Caco-2 (cell line): ENCODE data around the gene GUCD1. TPM values are rescaled to one million over a fixed set of nuclear protein-coding genes. Genes with fewer than 3 reads are reported as not detected.
A peak's percentile ranks its signal among the peaks of the same experiment; 100 is the strongest.

ENCODE experiments used
- BruUV-seq: library from RNA; stranded (reverse); fragments of 400-500 nt; replicated peaks from 2 replicates; lab custom pipeline; 2021; lab: Mats Ljungman, UMichigan
- CTCF ChIA-PET: fragments of 300-600 bp; sonication (Branson Sonifier 250); formaldehyde crosslinking; loops from one replicate; lab custom pipeline; 2022; ENCODE audit warnings: antibody characterized with exemption; lab: Charles Lee
- POLR2A ChIA-PET: fragments of 300-600 bp; sonication (Branson Sonifier 250); formaldehyde crosslinking; loops from one replicate; lab custom pipeline; 2022; ENCODE audit warnings: antibody characterized with exemption; lab: Charles Lee
- DNase-seq, 2 experiments: peaks; one replicate each; pipeline versions ENCODE4 v3.0.0 to v3.0.0-alpha.2; 2020 to 2022
- H3K27me3 ChIP-seq: replicated peaks from 2 replicates; pipeline ENCODE4 v1.6.0; 2011; ENCODE audit warnings: low read length; ENCODE audit not compliant: control insufficient read depth, insufficient read depth
- H3K36me3 ChIP-seq: 2 replicates; pipeline ENCODE4 v1.5.1; 2011; ENCODE audit warnings: low read length; ENCODE audit not compliant: control insufficient read depth, insufficient read depth
- H3K4me1 ChIP-seq: fragments of 250-450 bp; sonication (Bioruptor Pico); 2 replicates; pipeline ENCODE4 v1.5.1; 2020; ENCODE audit warnings: mild to moderate bottlenecking
- H3K4me3 ChIP-seq: 2 replicates; pipeline ENCODE4 v1.5.1; 2011; ENCODE audit warnings: low read depth, mild to moderate bottlenecking, control low read depth, low read length
- H3K9me3 ChIP-seq: fragments of 250-450 bp; sonication (Bioruptor Pico); 2 replicates; pipeline ENCODE4 v1.5.1; 2020; ENCODE audit warnings: mild to moderate bottlenecking, moderate library complexity
- H3K27ac Mint-ChIP-seq: one replicate; pipeline ENCODE4 v1.8.0; 2022; ENCODE audit warnings: mixed read lengths; ENCODE audit not compliant: unreplicated experiment
- H3K27me3 Mint-ChIP-seq: one replicate; pipeline ENCODE4 v1.8.0; 2022; ENCODE audit warnings: mixed read lengths; ENCODE audit not compliant: insufficient read depth, unreplicated experiment
- H3K36me3 Mint-ChIP-seq: one replicate; pipeline ENCODE4 v1.8.0; 2022; ENCODE audit warnings: mild to moderate bottlenecking, mixed read lengths; ENCODE audit not compliant: insufficient read depth, unreplicated experiment
- H3K4me1 Mint-ChIP-seq: one replicate; pipeline ENCODE4 v1.8.0; 2022; ENCODE audit warnings: low read depth, mixed read lengths; ENCODE audit not compliant: unreplicated experiment
- H3K4me3 Mint-ChIP-seq: one replicate; pipeline ENCODE4 v1.8.0; 2022; ENCODE audit warnings: mild to moderate bottlenecking, moderate library complexity, mixed read lengths; ENCODE audit not compliant: unreplicated experiment
- H3K9me3 Mint-ChIP-seq: one replicate; pipeline ENCODE4 v1.8.0; 2022; ENCODE audit warnings: mixed read lengths; ENCODE audit not compliant: unreplicated experiment
- intact Hi-C: fragments of 100-400 bp; cut with micrococcal nuclease; formaldehyde crosslinking; loops from one replicate; pipeline ENCODE4 v1.10.0; 2022; ENCODE audit not compliant: unreplicated experiment
- total RNA-seq: library from RNA; stranded (reverse); gene quantifications from 2 replicates; pipeline ENCODE4 v1.2.3, GENCODE V29; 2022
- TF ChIP-seq, protein P1 (sequence below), 2 experiments: fragments of 200-600 bp in 1 of 2; IDR thresholded peaks; 1 replicate in 1 of 2; 2 replicates in 1 of 2; pipeline versions ENCODE4 v1.5.1 to v1.8.0; 2011 to 2022; ENCODE audit warnings: antibody characterized with exemption in 1 of 2, control low read depth in 1 of 2, inconsistent platforms in 1 of 2, low read depth in 1 of 2, low read length in 1 of 2, mild to moderate bottlenecking in 1 of 2, moderate library complexity in 1 of 2; ENCODE audit not compliant: insufficient read depth in 1 of 2, severe bottlenecking in 1 of 2, unreplicated experiment in 1 of 2

GUCD1 gene
- total RNA-seq, 1 experiment from 2014 or later = 127 TPM

- Mint-ChIP-seq H3K9me3 (no peaks in the 10 kb centered on the region), H3K27me3 (no peaks in the 10 kb centered on the region), H3K4me3 (no peak overlapping the region), H3K27ac (peak overlapping the region; percentile 7), H3K4me1 (peaks cover 25% of the 10 kb centered on the region), H3K36me3 (peaks cover 6% of the 10 kb centered on the region)
- ChIA-PET POLR2A (interaction anchor here (0.5 to 1.4 kb wide), 4 partner anchors 8 to 26 kb away, joined by 3 to 9 read pairs (median 6); no protein-coding TSS in a partner anchor), CTCF (no interaction called here)
- H3K9me3 ChIP-seq = no peaks in the 10 kb centered on the region
- no TSS peak for BruUV-seq
- no peak overlapping the region for H3K4me3 ChIP-seq
- H3K36me3 ChIP-seq = no peaks in the 10 kb centered on the region
- intact Hi-C loops = no loop called here
- TF ChIP-seq, protein P1, sequence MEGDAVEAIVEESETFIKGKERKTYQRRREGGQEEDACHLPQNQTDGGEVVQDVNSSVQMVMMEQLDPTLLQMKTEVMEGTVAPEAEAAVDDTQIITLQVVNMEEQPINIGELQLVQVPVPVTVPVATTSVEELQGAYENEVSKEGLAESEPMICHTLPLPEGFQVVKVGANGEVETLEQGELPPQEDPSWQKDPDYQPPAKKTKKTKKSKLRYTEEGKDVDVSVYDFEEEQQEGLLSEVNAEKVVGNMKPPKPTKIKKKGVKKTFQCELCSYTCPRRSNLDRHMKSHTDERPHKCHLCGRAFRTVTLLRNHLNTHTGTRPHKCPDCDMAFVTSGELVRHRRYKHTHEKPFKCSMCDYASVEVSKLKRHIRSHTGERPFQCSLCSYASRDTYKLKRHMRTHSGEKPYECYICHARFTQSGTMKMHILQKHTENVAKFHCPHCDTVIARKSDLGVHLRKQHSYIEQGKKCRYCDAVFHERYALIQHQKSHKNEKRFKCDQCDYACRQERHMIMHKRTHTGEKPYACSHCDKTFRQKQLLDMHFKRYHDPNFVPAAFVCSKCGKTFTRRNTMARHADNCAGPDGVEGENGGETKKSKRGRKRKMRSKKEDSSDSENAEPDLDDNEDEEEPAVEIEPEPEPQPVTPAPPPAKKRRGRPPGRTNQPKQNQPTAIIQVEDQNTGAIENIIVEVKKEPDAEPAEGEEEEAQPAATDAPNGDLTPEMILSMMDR (IDR thresholded peaks at IDR 0.05; ENCODE audit: insufficient read depth in 1 of 2, low read depth in 1 of 2, low read length in 1 of 2, severe bottlenecking in 1 of 2, unreplicated experiment in 1 of 2) = no peak
- H3K27me3 ChIP-seq = no peaks in the 10 kb centered on the region
- DNase-seq = no peak
- H3K4me1 ChIP-seq = peaks cover 52% of the 10 kb centered on the region
Measured at GRCh38 chr22:24529898-24530297, 25.0 kb downstream of the GUCD1 start.

- no peak for DNase-seq
Measured at GRCh38 chr22:24526191-24526590, 28.7 kb downstream of the GUCD1 start.

DNA sequence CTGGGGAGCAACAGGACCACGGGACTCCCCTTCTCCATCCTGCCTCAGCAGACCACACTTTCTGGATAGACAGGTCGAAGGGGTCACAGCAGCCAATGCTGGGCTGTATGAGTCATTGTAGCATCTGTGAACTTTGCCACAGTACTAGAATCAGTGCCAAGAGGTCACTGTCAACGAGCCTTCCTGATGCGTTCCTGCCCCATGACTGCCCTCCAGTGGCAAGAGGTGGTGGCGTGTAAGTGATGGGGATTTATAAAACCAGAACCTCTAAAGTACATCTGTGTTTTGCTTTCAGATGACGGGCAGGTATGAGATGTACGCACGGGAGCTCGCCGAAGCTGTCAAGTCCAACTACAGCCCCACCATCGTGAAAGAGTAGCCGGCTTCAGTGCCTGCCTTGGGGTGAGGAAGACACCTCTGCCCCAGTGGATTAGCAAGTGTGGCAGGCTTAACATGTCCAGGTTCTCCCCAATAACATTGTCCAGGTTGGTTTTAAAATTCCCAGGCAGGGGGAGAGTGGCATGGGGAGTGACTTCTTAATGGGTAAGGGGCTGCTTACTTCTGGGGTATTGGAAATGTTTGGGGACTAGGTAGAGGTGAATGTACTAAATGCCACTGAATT is 29.4 kb downstream of the GUCD1 start:
- H3K9me3 Mint-ChIP-seq = no peaks in the 10 kb centered on the region
- H3K9me3 ChIP-seq = no peaks in the 10 kb centered on the region
- intact Hi-C loops = loop anchor here (1.0 to 2.0 kb wide), 4 partner anchors 25 to 200 kb away; partner anchors contain the start of genes GUCD1 and SNRPD3
- H3K4me3 ChIP-seq = no peak overlapping the region
- H3K36me3 ChIP-seq = no peaks in the 10 kb centered on the region
- peaks cover 6% of the 10 kb centered on the region for H3K36me3 Mint-ChIP-seq
- no TSS peak for BruUV-seq
- TF ChIP-seq, protein P1 (IDR thresholded peaks at IDR 0.05; ENCODE audit: insufficient read depth in 1 of 2, low read depth in 1 of 2, low read length in 1 of 2, severe bottlenecking in 1 of 2, unreplicated experiment in 1 of 2) = peak; percentile 88 to 92
- peak; percentile 83 to 88 for DNase-seq
- H3K4me1 ChIP-seq = peaks cover 20% of the 10 kb centered on the region
- H3K4me3 Mint-ChIP-seq = no peak overlapping the region
- POLR2A ChIA-PET = no interaction called here
- H3K4me1 Mint-ChIP-seq = peaks cover 26% of the 10 kb centered on the region
- CTCF ChIA-PET = interaction anchor here (1.4 to 2.2 kb wide), 2 partner anchors 27 to 104 kb away, joined by 4 to 7 read pairs; no protein-coding TSS in a partner anchor
- no peaks in the 10 kb centered on the region for H3K27me3 ChIP-seq
- H3K27me3 Mint-ChIP-seq = no peaks in the 10 kb centered on the region
- H3K27ac Mint-ChIP-seq = no peak overlapping the region

More at GRCh38 chr22:24526191-24526590, 28.7 kb downstream of the GUCD1 start:
- intact Hi-C loops = no loop called here
- no peaks in the 10 kb centered on the region for H3K9me3 ChIP-seq
- ChIA-PET POLR2A (no interaction called here), CTCF (interaction anchor here (0.5 to 2.2 kb wide), 4 partner anchors 27 to 106 kb away, joined by 3 to 7 read pairs (median 4); no protein-coding TSS in a partner anchor)
- no peaks in the 10 kb centered on the region for H3K9me3 Mint-ChIP-seq
- peaks cover 22% of the 10 kb centered on the region for H3K4me1 Mint-ChIP-seq
- no TSS peak for BruUV-seq
- H3K27me3 ChIP-seq = no peaks in the 10 kb centered on the region
- no peaks in the 10 kb centered on the region for H3K36me3 ChIP-seq
- H3K4me3 Mint-ChIP-seq = no peak overlapping the region
- H3K4me1 ChIP-seq = peaks cover 22% of the 10 kb centered on the region
- TF ChIP-seq, protein P1 (IDR thresholded peaks at IDR 0.05; ENCODE audit: insufficient read depth in 1 of 2, low read depth in 1 of 2, low read length in 1 of 2, severe bottlenecking in 1 of 2, unreplicated experiment in 1 of 2) = no peak
- H3K27ac Mint-ChIP-seq = no peak overlapping the region
- H3K27me3 Mint-ChIP-seq = no peaks in the 10 kb centered on the region
- peaks cover 6% of the 10 kb centered on the region for H3K36me3 Mint-ChIP-seq
- no peak overlapping the region for H3K4me3 ChIP-seq
